ENCODE data around the gene MKNK2. TPM values are rescaled to one million over a fixed set of nuclear protein-coding genes. Genes with fewer than 3 reads are reported as not detected.
A peak's percentile ranks its signal among the peaks of the same experiment; 100 is the strongest.

Gene MKNK2
- total RNA-seq, 1 donor: 82.5 TPM

DNA sequence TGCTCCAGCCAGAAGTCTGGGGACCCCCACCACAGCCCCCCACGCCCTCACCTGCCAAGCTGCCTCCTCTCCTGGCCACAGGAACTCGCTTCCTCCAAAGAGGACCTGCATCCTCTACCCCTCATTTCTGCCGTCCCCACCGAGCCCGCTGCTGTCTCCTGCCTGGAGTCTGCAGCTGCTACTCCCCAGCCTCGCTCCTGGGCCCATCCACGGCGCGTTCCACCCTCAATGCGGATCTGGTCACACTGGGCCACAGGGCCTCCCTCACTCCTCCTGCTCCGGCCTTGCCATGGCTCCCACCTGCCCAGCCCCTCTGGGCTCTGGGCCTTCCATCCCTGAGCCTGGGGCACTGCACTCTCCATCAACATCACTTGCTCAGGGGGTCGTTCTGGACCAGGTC, 39.9 kb downstream of the MKNK2 start:
- Histone ChIP-seq H3K27me3 (ENCODE audit: insufficient read depth, low read length) (no peaks in the 10 kb centered on the region), H3K79me2 (ENCODE audit: insufficient read depth, low read length) (peaks cover 63% of the 10 kb centered on the region), H3K4me2 (ENCODE audit: insufficient read depth, low read length) (no peak overlapping the region), H3K4me3 (ENCODE audit: insufficient read depth, low read length) (no peak overlapping the region), H3K9me3 (ENCODE audit: low read depth, low read length) (no peaks in the 10 kb centered on the region), H3K4me1 (ENCODE audit: insufficient read depth, low read length) (peaks cover 2% of the 10 kb centered on the region), H2AFZ (ENCODE audit: low read length) (no peak overlapping the region), H4K20me1 (ENCODE audit: insufficient read depth, low read length) (peaks cover 23% of the 10 kb centered on the region), H3K27ac (ENCODE audit: low read depth, low read length) (no peak overlapping the region), H3K36me3 (ENCODE audit: insufficient read depth, low read length) (no peaks in the 10 kb centered on the region)
- DNase-seq (ENCODE audit: insufficient read length, low spot score, missing footprints): peak; percentile 76
- TF ChIP-seq, protein P1, sequence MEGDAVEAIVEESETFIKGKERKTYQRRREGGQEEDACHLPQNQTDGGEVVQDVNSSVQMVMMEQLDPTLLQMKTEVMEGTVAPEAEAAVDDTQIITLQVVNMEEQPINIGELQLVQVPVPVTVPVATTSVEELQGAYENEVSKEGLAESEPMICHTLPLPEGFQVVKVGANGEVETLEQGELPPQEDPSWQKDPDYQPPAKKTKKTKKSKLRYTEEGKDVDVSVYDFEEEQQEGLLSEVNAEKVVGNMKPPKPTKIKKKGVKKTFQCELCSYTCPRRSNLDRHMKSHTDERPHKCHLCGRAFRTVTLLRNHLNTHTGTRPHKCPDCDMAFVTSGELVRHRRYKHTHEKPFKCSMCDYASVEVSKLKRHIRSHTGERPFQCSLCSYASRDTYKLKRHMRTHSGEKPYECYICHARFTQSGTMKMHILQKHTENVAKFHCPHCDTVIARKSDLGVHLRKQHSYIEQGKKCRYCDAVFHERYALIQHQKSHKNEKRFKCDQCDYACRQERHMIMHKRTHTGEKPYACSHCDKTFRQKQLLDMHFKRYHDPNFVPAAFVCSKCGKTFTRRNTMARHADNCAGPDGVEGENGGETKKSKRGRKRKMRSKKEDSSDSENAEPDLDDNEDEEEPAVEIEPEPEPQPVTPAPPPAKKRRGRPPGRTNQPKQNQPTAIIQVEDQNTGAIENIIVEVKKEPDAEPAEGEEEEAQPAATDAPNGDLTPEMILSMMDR (IDR thresholded peaks at IDR 0.05; ENCODE audit: extremely low read depth, low read depth, low read length): no peak

DNA sequence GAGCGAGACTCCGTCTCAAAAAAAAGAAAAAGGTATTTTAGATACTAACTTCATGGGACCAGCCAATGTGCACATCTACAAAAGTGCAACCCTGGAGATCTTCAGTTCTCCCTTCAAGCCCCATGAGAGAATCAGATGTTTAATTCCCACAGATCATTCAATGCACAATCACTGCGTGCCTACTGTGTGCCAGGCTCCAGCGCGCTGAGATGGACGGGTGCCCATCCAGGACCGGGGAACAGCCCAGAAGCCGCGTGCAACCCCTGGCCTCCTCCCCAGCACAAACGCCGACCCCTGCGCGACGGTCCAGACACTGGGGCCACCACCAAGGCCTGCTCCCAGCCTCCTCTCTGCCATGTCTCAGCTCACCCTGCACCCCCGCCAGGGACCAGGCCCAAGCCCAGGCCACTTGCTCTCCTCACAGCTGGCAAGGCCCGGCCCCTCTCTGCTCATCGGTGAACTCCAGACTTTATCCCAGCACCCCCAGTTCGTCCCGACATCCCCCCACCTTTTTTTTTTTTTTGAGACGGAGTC, 40.8 kb downstream of the MKNK2 start:
- H4K20me1 ChIP-seq (ENCODE audit: insufficient read depth, low read length): peaks cover 33% of the 10 kb centered on the region
- H3K36me3 ChIP-seq (ENCODE audit: insufficient read depth, low read length): no peaks in the 10 kb centered on the region
- no peaks in the 10 kb centered on the region for H3K9me3 ChIP-seq (ENCODE audit: low read depth, low read length)
- TF ChIP-seq, protein P1 (IDR thresholded peaks at IDR 0.05; ENCODE audit: extremely low read depth, low read depth, low read length): no peak
- H3K4me3 ChIP-seq (ENCODE audit: insufficient read depth, low read length): no peak overlapping the region
- peaks cover 64% of the 10 kb centered on the region for H3K79me2 ChIP-seq (ENCODE audit: insufficient read depth, low read length)
- DNase-seq (ENCODE audit: insufficient read length, low spot score, missing footprints): peak; percentile 89
- no peaks in the 10 kb centered on the region for H3K27me3 ChIP-seq (ENCODE audit: insufficient read depth, low read length)
- H3K4me1 ChIP-seq (ENCODE audit: insufficient read depth, low read length): no peaks in the 10 kb centered on the region
- H3K4me2 ChIP-seq (ENCODE audit: insufficient read depth, low read length): no peak overlapping the region
- H2AFZ ChIP-seq (ENCODE audit: low read length): no peak overlapping the region
- H3K27ac ChIP-seq (ENCODE audit: low read depth, low read length): no peak overlapping the region

DNA sequence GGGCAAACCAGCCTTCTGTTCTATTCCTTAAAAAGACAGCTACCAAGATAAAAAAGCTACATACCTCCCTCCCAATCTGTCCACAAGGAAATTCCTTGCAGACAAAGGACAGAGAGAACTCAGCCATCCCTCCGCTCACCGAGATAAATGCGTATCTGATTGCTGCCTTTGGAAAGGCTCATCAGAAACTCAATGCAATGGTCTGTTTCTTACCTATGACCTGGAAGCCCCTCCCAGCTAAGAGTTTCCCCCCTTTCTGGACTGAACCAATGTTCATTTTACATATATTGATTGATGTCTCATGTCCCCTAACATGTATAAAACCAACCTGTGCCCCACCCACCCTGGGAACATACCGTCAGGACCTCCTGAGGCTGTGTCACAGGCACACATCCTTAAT, 47.2 kb downstream of the MKNK2 start:
- Histone ChIP-seq H2AFZ (ENCODE audit: low read length) (no peak overlapping the region), H3K4me3 (ENCODE audit: insufficient read depth, low read length) (no peak overlapping the region), H3K36me3 (ENCODE audit: insufficient read depth, low read length) (peaks cover 9% of the 10 kb centered on the region), H3K79me2 (ENCODE audit: insufficient read depth, low read length) (peaks cover 31% of the 10 kb centered on the region), H3K4me1 (ENCODE audit: insufficient read depth, low read length) (no peaks in the 10 kb centered on the region), H3K27me3 (ENCODE audit: insufficient read depth, low read length) (no peaks in the 10 kb centered on the region), H3K27ac (ENCODE audit: low read depth, low read length) (no peak overlapping the region), H3K4me2 (ENCODE audit: insufficient read depth, low read length) (no peak overlapping the region), H3K9me3 (ENCODE audit: low read depth, low read length) (no peaks in the 10 kb centered on the region), H4K20me1 (ENCODE audit: insufficient read depth, low read length) (peaks cover 28% of the 10 kb centered on the region)
- peak; percentile 22 for DNase-seq (ENCODE audit: insufficient read length, low spot score, missing footprints)
- TF ChIP-seq, protein P1 (IDR thresholded peaks at IDR 0.05; ENCODE audit: extremely low read depth, low read depth, low read length): no peak

DNA sequence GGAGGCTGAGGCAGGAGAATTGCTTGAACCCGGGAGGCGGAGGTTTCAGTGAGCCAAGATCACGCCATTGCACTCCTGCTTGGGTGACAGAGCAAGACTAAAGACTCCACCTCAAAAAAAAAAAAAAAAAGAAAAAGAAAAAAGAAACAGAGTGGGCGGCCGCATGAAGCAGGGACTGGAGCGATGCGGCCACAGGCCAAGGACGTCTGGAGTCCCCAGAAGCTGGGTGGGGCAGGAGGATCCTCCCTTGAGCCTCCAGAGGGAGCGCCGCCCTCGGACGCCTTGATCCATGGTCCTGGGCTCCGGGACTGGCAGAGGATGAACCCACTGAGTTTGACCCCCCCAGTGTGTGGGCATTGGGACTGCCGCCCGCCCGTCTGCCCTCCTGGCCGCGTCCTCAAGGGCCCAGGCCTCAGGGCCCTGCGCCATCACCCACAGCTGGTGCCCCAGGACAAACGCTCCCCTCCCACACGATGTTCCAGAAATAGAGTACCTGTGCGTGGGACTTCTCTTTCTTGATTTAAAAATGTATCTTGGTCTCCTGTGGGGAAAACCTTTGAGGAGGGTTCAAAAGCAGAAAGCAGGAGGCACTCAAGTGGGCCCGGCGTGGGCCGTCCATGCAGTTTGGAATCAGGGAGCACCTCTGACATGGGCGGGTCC, 51.1 kb downstream of the MKNK2 start:
- no peaks in the 10 kb centered on the region for H3K4me1 ChIP-seq (ENCODE audit: insufficient read depth, low read length)
- H3K36me3 ChIP-seq (ENCODE audit: insufficient read depth, low read length): peaks cover 20% of the 10 kb centered on the region
- peaks cover 21% of the 10 kb centered on the region for H4K20me1 ChIP-seq (ENCODE audit: insufficient read depth, low read length)
- peak; percentile 74 for DNase-seq (ENCODE audit: insufficient read length, low spot score, missing footprints)
- no peaks in the 10 kb centered on the region for H3K9me3 ChIP-seq (ENCODE audit: low read depth, low read length)
- TF ChIP-seq, protein P1 (IDR thresholded peaks at IDR 0.05; ENCODE audit: extremely low read depth, low read depth, low read length): no peak
- H3K27me3 ChIP-seq (ENCODE audit: insufficient read depth, low read length): no peaks in the 10 kb centered on the region
- H3K79me2 ChIP-seq (ENCODE audit: insufficient read depth, low read length): peaks cover 11% of the 10 kb centered on the region
- H3K4me3 ChIP-seq (ENCODE audit: insufficient read depth, low read length): no peak overlapping the region
- no peak overlapping the region for H3K4me2 ChIP-seq (ENCODE audit: insufficient read depth, low read length)
- no peak overlapping the region for H2AFZ ChIP-seq (ENCODE audit: low read length)
- no peak overlapping the region for H3K27ac ChIP-seq (ENCODE audit: low read depth, low read length)

All from osteoblast (primary cell).